ENCODE results near the gene ADARB2. TPM values are rescaled to one million over a fixed set of nuclear protein-coding genes. Genes with fewer than 3 reads are reported as not detected.

Gene ADARB2
- total and polyA plus RNA-seq, 7 donors = 0.05 to 0.39 (median 0.15) TPM; not detected in 2

GRCh38 chr10:1366811-1367425 lies 370.4 kb downstream of the ADARB2 start:
- Histone ChIP-seq H3K4me1 (no peaks in the 10 kb centered on the region), H3K9me3 (no peaks in the 10 kb centered on the region), H3K4me3 (no peak overlapping the region), H3K27me3 (ENCODE audit: insufficient read depth in 3 of 3, low read length in 2 of 3) (peaks cover 0 to 20% (median 2%) of the 10 kb centered on the region in 3 donors), H3K36me3 (ENCODE audit: insufficient read depth in 1 of 2, low read depth in 1 of 2) (no peaks in the 10 kb centered on the region), H3K27ac (no peak overlapping the region)
- TF ChIP-seq CTCF (IDR thresholded peaks at IDR 0.05) = no peak
- ATAC-seq (no peak), DNase-seq (no peak)
- intact Hi-C loops (cut with DNase I) = no loop called here
- WGBS, 3 donors = 77 to 82% (median 81%) methylated on average over 15 of the region's 15 CpGs

GRCh38 chr10:1366322-1366691 lies 371.0 kb downstream of the ADARB2 start:
- no peak for TF ChIP-seq CTCF (IDR thresholded peaks at IDR 0.05)
- no peak overlapping the region for H3K4me3 ChIP-seq
- peaks cover 0 to 24% (median 5%) of the 10 kb centered on the region in 3 donors for H3K27me3 ChIP-seq (ENCODE audit: insufficient read depth in 3 of 3, low read length in 2 of 3)
- WGBS, 3 donors = 72 to 79% (median 72%) methylated on average over 6 of the region's 6 CpGs
- intact Hi-C loops (cut with DNase I) = no loop called here
- DNase-seq = no peak
- no peaks in the 10 kb centered on the region for H3K4me1 ChIP-seq
- no peak for ATAC-seq
- H3K27ac ChIP-seq = no peak overlapping the region
- H3K36me3 ChIP-seq (ENCODE audit: insufficient read depth in 1 of 2, low read depth in 1 of 2) = no peaks in the 10 kb centered on the region
- no peaks in the 10 kb centered on the region for H3K9me3 ChIP-seq

GRCh38 chr10:1365540-1366321 lies 371.6 kb downstream of the ADARB2 start:
- Histone ChIP-seq H3K4me3 (no peak overlapping the region), H3K36me3 (ENCODE audit: insufficient read depth in 1 of 2, low read depth in 1 of 2) (no peaks in the 10 kb centered on the region), H3K4me1 (no peaks in the 10 kb centered on the region), H3K9me3 (no peaks in the 10 kb centered on the region), H3K27ac (no peak overlapping the region), H3K27me3 (ENCODE audit: insufficient read depth in 3 of 3, low read length in 2 of 3) (peaks cover 0 to 29% (median 6%) of the 10 kb centered on the region in 3 donors)
- no peak for TF ChIP-seq CTCF (IDR thresholded peaks at IDR 0.05)
- intact Hi-C loops (cut with DNase I) = no loop called here
- DNase-seq (no peak), ATAC-seq (no peak)
- WGBS, 3 donors = 81 to 83% (median 82%) methylated on average over 8 of the region's 8 CpGs

- no peak for ATAC-seq
- Histone ChIP-seq H3K27ac (no peak overlapping the region), H3K4me1 (no peaks in the 10 kb centered on the region), H3K36me3 (ENCODE audit: insufficient read depth in 1 of 2, low read depth in 1 of 2) (no peaks in the 10 kb centered on the region), H3K4me3 (no peak overlapping the region), H3K27me3 (ENCODE audit: insufficient read depth in 3 of 3, low read length in 2 of 3) (peaks cover 0 to 41% (median 6%) of the 10 kb centered on the region in 3 donors), H3K9me3 (no peaks in the 10 kb centered on the region)
- no peak for TF ChIP-seq CTCF (IDR thresholded peaks at IDR 0.05)
- 88 to 92% (median 91%) methylated on average over 16 of the region's 16 CpGs for WGBS, 3 donors
- intact Hi-C loops (cut with DNase I) = no loop called here
- no peak for DNase-seq
These were observed 373.0 kb downstream of the ADARB2 start for GRCh38 chr10:1364151-1364910.
